PFSK-1 (cell line): ENCODE results near the gene CELSR1.

ENCODE experiments used
- FOXP2 ChIP-seq: optimal IDR thresholded peaks from 2 replicates; pipeline ENCODE3; 2011; ENCODE audit warnings: borderline replicate concordance, control low read depth, inconsistent platforms; ENCODE audit not compliant: insufficient read depth; ENCODE audit errors: extremely low read length, extremely low read depth
- POLR2AphosphoS5 ChIP-seq: IDR thresholded peaks from 2 replicates; pipeline ENCODE4 v1.6.1; 2012; ENCODE audit warnings: low read depth, mild to moderate bottlenecking, control low read depth, low read length, moderate library complexity
- SIN3A ChIP-seq: IDR thresholded peaks from 2 replicates; pipeline ENCODE4 v1.6.1; 2012; ENCODE audit warnings: mild to moderate bottlenecking, low read length, moderate library complexity, borderline replicate concordance; ENCODE audit not compliant: insufficient read depth
- TAF1 ChIP-seq: IDR thresholded peaks from 2 replicates; pipeline ENCODE4 v1.6.1; 2012; ENCODE audit warnings: low read length, control low read depth, borderline replicate concordance; ENCODE audit not compliant: insufficient read depth
- TF ChIP-seq, protein P1 (sequence below), 2 experiments: IDR thresholded peaks; 2 replicates each; pipeline versions ENCODE4 v1.6.1 to v1.8.0; 2011 to 2012; ENCODE audit warnings: low read depth in 2 of 2, low read length in 2 of 2, control low read depth in 1 of 2, inconsistent platforms in 1 of 2, mild to moderate bottlenecking in 1 of 2, moderate library complexity in 1 of 2; ENCODE audit not compliant: insufficient read depth in 1 of 2

DNA sequence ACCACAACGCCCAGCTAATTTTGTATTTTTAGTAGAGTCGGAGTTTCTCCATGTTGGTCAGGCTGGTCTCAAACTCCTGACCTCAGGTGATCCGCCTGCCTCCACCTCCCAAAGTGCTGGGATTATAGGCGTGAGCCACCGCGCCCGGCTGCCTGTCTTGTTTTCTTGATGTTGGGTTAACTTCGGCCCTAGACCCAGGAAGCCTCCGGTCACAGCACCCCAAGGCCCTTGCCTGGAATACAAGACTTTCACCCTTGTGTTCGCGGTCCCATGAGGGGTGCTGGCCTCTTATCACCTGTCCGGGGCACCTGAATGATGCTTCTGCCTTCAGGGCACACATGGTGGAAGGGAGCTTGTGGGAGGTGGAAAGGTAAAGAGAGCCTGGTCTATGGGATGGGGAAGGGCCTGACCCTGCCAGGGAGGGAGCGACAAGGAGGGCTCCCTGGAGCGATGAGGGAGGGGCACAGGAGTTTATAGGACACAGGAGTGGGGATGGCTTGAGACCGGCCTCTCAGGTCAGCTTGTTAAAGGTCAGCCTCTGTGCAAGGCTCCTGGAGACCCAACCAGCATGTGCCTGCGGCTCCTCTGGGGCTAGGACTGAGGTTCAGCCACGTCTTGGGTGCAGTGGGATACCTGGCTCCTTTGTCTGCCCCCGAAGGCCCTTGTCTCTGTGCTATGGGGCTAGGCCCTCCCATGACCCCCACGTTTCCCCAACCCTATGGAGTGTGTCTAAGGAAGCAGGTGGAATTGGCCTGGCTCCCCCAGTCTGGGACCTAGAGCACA, 48.1 kb upstream of the CELSR1 start:
- TF ChIP-seq, protein P1, sequence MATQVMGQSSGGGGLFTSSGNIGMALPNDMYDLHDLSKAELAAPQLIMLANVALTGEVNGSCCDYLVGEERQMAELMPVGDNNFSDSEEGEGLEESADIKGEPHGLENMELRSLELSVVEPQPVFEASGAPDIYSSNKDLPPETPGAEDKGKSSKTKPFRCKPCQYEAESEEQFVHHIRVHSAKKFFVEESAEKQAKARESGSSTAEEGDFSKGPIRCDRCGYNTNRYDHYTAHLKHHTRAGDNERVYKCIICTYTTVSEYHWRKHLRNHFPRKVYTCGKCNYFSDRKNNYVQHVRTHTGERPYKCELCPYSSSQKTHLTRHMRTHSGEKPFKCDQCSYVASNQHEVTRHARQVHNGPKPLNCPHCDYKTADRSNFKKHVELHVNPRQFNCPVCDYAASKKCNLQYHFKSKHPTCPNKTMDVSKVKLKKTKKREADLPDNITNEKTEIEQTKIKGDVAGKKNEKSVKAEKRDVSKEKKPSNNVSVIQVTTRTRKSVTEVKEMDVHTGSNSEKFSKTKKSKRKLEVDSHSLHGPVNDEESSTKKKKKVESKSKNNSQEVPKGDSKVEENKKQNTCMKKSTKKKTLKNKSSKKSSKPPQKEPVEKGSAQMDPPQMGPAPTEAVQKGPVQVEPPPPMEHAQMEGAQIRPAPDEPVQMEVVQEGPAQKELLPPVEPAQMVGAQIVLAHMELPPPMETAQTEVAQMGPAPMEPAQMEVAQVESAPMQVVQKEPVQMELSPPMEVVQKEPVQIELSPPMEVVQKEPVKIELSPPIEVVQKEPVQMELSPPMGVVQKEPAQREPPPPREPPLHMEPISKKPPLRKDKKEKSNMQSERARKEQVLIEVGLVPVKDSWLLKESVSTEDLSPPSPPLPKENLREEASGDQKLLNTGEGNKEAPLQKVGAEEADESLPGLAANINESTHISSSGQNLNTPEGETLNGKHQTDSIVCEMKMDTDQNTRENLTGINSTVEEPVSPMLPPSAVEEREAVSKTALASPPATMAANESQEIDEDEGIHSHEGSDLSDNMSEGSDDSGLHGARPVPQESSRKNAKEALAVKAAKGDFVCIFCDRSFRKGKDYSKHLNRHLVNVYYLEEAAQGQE (IDR thresholded peaks at IDR 0.05; ENCODE audit: insufficient read depth in 1 of 2, low read depth in 2 of 2, low read length in 2 of 2), result no peak
- TF ChIP-seq TAF1 (no peak), SIN3A (no peak), POLR2AphosphoS5 (no peak), FOXP2 (no peak)
